ENCODE results near the gene NEK1.

Gene NEK1

GRCh38 chr4:169645627-169646026 is 33.2 kb upstream of the NEK1 start:
- TF ChIP-seq CTCF (IDR thresholded peaks at IDR 0.05; ENCODE audit: control insufficient read depth, extremely low read depth, insufficient read depth) = no peak
- H3K4me3 ChIP-seq (ENCODE audit: low read depth, low read length) = no peak overlapping the region
- DNase-seq (ENCODE audit: low read depth) = no peak

GRCh38 chr4:169644802-169645201 is 32.4 kb upstream of the NEK1 start:
- H3K4me3 ChIP-seq (ENCODE audit: low read depth, low read length) = no peak overlapping the region
- no peak for DNase-seq (ENCODE audit: low read depth)
- TF ChIP-seq CTCF (IDR thresholded peaks at IDR 0.05; ENCODE audit: control insufficient read depth, extremely low read depth, insufficient read depth) = no peak

GRCh38 chr4:169640261-169640870 is 28.0 kb upstream of the NEK1 start:
- TF ChIP-seq CTCF (IDR thresholded peaks at IDR 0.05; ENCODE audit: control insufficient read depth, extremely low read depth, insufficient read depth) = no peak
- H3K4me3 ChIP-seq (ENCODE audit: low read depth, low read length) = no peak overlapping the region
- no peak for DNase-seq (ENCODE audit: low read depth)

GRCh38 chr4:169634975-169635374 is 22.6 kb upstream of the NEK1 start:
- peak; percentile 94 for DNase-seq (ENCODE audit: low read depth)
- TF ChIP-seq CTCF (IDR thresholded peaks at IDR 0.05; ENCODE audit: control insufficient read depth, extremely low read depth, insufficient read depth) = no peak
- H3K4me3 ChIP-seq (ENCODE audit: low read depth, low read length) = peak overlapping the region; percentile 22

GRCh38 chr4:169632896-169633295 is 20.5 kb upstream of the NEK1 start:
- no peak for TF ChIP-seq CTCF (IDR thresholded peaks at IDR 0.05; ENCODE audit: control insufficient read depth, extremely low read depth, insufficient read depth)
- DNase-seq (ENCODE audit: low read depth) = no peak
- no peak overlapping the region for H3K4me3 ChIP-seq (ENCODE audit: low read depth, low read length)

GRCh38 chr4:169630069-169630468 is 17.7 kb upstream of the NEK1 start:
- TF ChIP-seq CTCF (IDR thresholded peaks at IDR 0.05; ENCODE audit: control insufficient read depth, extremely low read depth, insufficient read depth) = no peak
- no peak for DNase-seq (ENCODE audit: low read depth)
- H3K4me3 ChIP-seq (ENCODE audit: low read depth, low read length) = no peak overlapping the region

- no peak overlapping the region for H3K4me3 ChIP-seq (ENCODE audit: low read depth, low read length)
- no peak for DNase-seq (ENCODE audit: low read depth)
- TF ChIP-seq CTCF (IDR thresholded peaks at IDR 0.05; ENCODE audit: control insufficient read depth, extremely low read depth, insufficient read depth) = no peak
These were observed 16.2 kb upstream of the NEK1 start for GRCh38 chr4:169628579-169628978.

Measured in LNCaP clone FGC (cell line).